ENCODE data around the gene ZNF653.

DNA sequence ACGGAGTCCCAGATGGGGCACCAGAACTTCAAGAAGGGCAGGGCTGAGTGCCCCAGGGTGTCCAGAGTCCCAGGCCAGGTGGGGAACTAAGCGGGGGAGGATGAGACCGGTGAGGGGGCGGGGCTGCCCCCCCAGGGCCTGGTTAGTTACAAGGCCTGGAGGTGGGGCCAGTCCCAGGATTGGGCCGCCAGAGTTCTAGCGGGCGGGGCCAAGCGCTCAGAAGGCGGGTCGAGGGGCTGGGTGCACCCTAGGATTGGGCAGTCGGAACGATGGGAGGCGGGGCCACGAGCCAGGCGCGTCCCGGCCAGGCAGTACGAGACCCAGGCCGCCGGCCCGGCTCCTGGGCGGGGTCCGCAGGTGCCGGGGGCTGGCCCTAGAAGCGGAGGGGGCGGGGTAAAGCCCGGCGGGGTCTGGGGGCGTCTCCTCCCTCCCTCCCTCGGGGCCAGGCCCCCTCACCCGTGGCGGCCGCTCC lies 571 bp downstream of the ZNF653 start:
- no peak for TF ChIP-seq EZH2phosphoT487 (IDR thresholded peaks at IDR 0.05; ENCODE audit: borderline replicate concordance, low read depth, low read length)
- TF ChIP-seq, protein P1, sequence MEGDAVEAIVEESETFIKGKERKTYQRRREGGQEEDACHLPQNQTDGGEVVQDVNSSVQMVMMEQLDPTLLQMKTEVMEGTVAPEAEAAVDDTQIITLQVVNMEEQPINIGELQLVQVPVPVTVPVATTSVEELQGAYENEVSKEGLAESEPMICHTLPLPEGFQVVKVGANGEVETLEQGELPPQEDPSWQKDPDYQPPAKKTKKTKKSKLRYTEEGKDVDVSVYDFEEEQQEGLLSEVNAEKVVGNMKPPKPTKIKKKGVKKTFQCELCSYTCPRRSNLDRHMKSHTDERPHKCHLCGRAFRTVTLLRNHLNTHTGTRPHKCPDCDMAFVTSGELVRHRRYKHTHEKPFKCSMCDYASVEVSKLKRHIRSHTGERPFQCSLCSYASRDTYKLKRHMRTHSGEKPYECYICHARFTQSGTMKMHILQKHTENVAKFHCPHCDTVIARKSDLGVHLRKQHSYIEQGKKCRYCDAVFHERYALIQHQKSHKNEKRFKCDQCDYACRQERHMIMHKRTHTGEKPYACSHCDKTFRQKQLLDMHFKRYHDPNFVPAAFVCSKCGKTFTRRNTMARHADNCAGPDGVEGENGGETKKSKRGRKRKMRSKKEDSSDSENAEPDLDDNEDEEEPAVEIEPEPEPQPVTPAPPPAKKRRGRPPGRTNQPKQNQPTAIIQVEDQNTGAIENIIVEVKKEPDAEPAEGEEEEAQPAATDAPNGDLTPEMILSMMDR (conservative IDR thresholded peaks at IDR 0.05; ENCODE audit: low read length), result no peak

All from OCI-LY7 (cell line).